ENCODE data around the gene KCNG2.
"Not testable (repeated sequence)": the region's sequence is repeated elsewhere in the genome, so short reads cannot be mapped to it uniquely, and the experiment has no call there.

Gene KCNG2

DNA sequence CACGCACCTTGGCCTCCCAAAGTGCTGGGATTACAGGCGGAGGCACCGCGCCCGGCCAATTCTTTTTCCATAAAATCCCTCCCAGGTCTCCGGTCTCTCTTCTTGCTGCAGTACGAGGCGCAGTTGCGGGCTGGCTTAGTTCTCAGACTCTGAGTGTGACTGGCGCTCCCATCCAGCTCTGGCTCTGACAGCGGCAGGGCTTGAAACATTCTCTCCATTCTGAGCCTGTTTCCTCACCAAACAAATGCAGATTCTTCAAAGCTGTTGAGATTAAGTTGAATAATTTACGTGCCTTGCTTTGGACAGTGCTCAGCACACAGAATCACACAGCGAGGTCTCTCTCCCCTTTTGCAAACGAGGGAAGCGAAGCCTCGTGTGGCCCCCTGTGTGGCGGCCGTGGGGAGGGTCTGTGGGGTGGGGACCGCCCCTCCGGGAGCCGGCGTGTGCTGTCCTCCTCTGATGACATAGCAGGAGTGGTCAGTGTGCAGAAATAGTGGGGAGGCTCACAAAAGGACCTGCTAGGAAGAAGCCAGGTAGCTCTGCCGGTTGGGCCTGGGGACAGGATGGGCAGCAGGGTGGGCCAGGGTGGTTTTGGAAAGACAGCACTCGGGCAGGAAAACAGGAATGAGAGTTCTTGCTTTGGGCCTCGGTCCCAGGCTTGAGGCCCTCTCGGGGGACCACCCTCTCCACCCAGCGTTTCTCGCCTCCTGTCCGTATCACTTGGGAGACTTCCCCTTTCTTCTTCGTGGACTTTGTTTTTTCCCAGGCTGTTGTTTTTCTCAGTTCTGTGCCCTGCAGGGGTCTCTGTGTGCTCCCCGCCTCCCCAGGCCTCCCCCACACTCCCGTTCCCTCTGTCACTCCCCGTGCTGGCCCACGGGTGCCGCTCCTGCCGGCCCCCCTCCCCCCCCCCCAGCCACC, 75.0 kb downstream of the KCNG2 start:
- DNase-seq = no peak

DNA sequence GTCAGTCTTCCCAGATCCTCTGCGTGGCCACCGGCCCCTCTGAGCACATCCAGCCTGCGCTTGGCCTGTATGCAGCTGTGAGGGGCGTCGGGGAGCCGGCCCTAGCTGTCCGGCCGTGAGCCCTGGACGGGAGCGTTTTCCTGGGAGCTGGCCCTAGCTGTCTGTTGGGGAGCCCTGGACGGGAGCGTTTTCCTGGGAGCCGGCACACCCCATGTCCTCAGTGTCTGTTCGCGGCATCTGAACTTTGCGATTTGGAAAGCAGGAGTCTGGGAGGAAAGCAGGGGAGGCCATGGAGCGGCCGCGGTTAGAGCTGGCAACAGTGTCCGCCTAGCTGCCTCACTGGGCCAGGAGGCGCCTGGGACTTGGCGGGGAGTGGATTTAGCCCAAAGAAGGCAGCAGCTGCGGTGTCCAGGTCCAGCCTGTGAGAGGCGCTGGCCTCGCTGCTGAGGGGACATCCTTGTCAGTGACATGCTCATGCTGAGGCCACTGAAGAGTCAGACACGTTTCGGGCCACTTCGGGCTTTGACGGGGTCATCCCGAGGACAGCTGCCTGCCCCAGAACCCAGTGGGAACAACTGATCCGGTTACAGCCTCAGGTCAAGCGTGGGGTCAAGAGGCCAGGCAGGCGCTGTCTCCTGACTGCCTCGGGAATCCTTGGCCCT, 75.8 kb downstream of the KCNG2 start:
- DNase-seq = no peak

DNA sequence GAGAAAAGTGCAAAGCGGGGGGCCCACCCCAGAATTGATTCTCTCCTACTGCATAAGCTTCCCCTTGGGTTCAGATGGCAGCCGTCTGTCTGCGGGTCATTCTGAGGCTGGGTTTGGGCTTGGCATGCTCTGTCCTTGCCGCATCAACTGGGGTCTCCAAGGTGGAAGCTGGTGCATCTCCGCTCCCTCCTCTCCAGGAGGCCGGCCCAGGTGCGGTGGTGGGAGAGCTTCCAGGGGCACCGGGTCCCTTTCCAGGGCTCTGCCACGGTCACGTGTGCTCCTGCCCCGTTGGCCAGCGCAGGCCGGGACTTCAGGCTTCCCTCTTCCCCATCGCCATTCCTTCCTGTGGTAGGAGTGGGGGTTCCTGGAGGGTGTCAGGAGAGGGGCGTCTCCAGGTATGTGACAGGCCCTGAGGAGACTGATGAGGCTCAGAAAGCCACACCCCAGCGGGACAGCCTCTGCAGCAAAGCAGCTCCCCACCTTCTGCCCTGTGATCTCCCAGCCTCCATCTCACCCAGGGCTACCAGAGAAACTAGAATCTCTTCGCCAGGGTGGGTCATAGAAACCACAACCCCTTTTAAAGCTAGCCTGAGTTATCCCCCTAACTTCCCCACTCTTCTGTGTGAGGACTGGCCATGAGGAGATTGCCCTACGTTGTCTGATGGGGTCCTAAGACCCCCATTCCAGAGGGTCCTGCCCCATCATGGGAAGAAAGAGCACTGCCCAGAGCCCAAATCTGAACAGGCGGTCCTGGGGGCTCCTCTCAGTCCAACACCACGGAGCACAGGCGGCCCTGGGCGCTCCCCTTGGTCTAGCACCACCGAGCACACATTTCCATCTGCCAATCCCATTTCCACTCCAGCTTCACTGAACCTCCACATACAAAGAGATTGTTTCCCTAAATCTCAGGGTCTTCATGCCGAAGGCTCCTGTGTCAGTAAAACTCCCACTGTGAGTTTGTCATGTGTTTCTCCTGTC, 77.1 kb downstream of the KCNG2 start:
- no peak for DNase-seq

DNA sequence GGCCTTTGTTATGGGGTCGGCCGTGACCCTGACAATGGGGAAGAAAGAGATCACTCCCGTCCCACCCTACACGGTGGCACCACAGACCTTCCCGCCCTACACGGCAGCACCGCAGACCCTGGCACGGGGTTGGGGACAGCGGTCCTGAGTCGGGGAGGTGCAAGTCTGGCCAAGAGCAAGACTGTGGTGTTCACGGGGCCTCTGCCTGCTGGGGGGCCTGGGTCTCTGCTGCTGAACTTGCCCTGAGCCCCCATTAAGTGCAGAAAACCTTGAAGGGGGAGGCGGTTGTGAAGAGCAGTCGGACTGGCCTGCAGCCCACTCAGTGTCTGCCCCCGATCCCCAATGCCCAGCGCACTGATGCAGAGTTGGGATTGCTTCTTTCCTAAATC, 77.8 kb downstream of the KCNG2 start:
- no peak for DNase-seq

DNA sequence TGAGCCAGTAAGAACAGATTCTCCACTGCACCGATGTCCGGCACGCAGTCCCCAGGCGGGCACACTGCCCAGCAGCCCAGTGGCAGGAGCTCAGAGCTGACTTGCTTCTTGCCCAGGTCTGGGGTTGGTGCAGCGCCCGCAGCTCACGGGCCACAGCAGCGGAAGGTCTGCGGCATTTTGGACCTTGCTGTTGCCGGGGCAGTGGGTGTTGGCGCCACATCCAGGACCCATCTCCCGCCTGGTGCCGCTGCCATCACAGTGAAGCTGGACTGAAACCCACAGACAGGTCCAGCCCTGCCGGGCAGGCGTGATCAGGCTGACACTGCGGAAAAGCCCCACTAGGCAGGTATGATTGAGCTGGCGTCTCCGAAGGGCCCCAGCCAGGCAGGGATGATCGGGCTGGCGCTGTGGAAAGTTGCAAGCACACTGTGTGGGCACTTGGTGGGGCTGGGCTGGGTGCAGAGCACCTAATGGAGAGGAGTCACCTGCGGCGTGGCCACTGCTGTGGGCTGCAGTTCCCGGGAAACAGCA, 78.3 kb downstream of the KCNG2 start:
- DNase-seq = no peak

DNA sequence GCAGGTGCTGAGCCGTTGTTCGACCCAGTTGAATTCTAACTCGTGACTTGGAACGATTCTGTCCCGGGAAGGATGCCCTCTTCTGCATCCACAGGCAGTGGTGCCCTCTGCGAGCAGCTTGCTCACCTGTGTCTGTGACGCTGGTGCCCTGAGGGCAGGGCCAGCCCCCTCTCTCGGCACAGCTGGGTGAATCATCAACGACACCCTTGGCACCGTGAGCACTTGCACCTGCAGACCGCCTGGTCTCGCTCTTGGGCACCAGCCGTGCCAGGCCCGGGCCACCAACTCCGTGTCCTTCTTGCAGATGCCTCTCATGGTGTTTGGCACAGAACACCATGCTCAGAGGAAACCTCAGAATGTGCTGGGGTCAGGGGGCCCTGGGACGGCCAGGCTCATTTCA, 78.8 kb downstream of the KCNG2 start:
- no peak for DNase-seq

DNA sequence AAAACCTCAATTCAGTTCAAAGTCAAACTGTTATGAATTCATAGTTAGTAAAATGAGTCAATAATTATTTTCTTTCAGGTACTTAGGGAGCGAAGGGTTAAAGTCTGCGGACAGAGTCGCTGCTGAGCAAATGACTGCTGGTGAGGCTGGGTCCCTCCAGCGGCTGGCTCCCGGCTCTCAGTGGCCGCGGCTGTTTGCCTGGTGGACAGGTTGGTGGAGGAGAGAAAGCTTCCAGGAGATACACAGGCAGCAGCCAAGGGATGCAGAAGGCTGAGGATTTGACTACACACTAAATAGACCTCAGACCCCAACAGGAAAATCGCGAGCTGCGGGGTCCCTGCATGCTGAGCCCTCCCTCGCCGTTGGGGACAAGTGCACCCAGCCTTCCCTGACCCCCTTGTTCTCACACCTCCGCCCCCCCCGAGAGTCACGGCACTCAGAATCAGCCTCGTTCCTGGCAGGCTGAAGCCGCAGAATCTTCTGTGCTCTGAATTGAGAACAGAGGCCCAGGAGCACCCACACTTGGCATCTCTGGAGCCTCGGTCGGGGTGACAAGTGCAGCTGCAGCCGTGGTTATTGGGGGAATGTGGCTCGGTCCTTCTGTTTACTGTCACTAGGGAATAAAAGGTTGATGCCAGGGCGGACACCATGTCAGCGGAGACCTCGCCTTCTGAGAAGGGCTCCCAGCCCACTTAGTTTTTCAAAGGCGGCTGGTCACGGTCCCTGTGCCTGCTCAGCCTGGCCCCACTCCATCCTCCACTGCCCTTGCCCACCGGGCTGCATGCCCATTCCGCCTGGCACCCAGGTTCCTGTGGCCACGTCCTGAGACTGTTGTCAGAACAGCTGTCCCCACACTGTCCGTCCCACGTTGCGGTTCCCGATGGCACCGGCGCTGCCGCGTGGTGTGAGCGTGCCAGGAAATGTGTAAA, 79.7 kb downstream of the KCNG2 start:
- DNase-seq = no peak

DNA sequence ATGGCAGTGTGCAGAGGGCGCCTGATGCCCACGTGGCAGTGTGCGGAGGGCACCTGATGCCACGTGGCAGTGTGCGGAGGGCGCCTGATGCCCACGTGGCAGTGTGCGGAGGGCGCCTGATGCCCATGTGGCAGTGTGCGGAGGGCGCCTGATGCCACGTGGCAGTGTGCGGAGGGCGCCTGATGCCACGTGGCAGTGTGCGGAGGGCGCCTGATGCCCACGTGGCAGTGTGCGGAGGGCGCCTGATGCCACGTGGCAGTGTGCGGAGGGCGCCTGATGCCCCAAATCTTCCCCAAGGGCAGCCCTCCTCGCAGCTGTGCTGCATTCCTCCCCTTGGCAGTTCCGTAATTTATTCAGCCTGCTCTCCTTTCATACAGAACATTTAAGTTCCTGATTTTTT, 80.5 kb downstream of the KCNG2 start:
- not testable (repeated sequence) for DNase-seq

DNA sequence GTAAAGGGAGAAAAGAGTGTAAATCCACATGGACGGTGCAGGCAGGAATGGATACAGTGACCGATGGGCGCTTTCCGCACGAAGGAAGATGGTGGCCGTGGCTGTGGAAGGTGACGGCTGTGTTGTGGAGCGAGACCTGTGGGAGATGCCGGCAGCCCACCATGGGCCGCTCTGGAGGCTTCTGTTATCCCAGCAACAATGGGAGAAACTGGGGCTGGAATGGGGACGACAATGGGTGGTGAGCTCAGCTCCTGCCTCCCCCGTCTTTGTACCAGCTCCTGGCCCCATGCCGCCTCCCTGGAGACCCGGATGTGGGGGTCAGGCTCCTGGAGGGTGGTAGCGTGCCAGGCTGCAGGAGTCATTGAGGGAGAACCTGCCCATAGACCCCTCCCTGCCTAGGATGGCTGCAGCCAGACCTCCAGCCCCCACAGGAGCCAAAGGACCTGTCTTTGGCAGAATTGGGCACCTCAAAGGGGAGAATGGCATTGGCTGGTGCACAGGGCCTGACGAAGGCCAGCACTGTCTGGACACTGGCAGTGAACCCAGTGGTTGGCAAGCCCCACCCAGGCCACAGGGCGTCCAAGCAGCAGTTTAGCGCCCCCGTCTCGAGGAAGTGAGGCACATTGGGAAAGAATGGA, 81.1 kb downstream of the KCNG2 start:
- DNase-seq = no peak

DNA sequence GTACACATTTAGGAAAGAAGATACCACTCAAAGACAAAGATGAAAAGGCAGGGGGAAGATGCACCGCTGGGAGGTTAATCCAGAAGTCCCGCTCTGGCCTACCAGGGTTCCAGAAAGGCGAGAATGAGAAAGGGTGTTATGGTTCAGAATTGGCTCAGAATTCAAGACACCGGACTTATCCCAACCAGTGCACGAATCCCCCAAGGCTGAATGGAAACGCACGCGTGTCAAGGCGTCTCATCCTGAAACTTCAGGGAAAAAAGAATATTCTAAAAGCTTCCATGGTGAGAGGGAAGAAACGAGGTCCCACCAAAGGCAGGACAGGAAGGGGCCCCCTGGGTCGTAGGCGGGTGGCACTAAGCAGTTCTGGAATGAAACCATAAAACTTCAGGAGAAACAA, 81.8 kb downstream of the KCNG2 start:
- DNase-seq = no peak

DNA sequence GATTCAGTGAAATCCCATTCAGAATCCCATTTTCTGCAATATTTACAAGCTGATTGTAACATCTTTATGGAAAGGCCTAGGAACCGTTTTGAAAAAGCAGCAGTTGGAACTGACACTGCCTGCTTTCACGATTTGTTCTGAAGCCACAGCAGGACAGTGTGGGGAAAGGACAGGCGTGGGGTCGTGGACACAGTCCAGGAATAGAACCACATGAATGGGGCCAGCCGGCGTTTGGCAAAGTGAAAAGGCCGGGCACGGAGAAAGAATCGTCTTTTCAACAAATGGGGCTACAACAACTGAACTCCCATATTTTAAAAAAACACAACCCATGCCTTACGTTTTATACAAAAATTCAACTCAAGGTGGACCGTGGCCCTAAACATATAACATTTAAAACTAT, 84.0 kb downstream of the KCNG2 start:
- no peak for DNase-seq

DNA sequence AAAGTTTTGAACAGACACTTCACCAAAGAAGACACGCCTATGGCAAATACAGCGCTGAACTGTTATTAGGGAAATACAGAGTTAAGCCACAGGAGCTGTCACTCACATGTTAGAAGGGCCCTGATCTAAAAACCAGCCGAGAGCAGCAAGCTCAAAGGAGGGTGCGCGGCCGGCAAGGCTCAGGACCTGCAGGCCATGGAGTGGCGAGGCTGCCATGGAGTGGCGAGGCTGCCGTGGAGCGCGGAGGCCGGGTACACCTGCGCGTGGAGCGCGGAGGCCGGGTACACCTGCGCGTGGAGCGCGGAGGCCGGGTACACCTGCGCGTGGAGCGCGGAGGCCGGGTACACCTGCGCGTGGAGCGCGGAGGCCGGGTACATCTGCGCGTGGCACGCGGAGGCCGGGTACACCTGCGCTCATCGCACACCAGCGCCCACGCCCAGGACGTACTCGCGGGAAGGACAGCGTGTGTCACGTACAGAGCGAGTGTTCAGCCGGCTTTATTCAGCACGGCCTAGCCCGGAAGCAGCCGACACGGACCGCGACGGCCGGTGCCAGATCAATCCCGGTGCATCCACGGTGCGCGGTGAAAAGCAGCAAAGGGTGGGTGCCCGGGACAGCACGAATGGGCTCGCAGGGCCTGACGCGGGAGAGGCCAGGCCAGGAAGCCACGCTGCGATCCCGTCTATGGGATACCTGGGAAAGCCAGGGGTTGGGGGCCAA, 84.9 kb downstream of the KCNG2 start:
- no peak for DNase-seq

DNA sequence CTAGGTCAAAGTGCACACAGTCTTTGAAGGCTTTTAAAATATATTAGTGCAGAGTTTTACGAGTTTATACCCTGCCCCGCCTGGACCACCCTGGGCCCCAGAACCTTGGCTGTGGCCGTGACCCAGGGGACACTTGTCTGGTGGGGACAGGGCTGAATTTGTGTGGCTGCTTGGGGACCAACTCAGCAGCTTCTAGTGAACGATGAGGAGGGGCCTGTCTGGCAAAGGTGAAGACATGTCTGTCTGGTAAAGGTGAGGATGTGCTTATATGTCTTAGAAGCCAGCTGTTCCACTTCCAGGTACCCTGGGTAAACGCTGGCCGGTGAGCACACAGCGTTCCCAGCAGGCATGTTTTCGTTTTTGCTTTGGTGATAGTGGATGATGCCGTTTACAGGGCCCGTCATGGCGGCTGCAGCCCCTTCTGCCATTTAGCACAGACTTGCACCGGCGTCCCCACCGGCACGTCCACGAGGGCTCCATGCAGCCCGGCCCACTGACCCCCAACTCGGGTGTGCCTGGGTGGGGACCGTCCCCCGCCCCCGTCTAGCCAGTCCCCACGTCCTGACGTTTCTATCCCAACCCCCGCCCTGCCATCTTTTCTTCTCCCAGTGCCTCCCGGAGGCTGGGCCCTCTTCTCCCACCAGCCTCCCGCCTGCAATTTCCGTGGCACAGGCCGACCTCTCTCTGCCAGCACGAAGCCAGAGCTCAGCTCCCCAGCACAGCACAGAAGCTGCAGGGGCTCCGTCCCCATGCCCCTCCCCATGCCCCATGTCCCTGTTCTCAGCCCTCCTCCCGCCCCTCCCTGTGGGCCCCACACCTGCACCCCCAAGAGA, 85.9 kb downstream of the KCNG2 start:
- no peak for DNase-seq

DNA sequence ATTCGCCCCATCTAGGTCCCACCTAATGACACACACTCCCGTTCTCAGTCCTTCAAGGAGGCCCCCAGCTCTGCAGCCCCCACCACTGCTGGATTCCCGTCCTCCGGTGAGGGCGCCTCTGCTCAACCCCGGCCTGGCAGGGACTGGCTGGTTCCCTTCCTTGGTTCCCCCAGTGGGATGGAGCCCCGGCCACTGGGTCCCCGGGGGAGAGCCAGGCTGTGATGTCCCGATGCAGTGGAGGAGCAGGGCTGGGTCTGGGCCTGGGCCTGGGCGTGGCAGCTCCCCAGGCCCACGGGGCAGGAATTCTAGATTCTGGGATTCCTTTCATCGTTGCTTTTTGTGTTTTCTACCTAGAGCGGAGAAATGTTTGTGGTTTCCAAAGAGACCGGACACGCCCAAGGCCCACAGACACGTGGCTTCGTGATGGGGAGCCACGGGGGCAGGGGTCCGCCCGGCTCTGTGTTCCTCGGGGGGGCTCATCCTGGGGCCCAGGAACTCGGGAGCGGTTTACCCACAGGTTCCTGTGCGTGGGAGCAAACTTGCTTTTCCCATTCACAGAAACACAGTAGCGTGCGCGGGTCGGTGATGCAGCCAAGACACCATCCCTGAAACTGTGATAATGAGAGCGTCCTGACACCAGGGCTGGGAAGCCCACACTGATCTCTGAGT, 86.7 kb downstream of the KCNG2 start:
- DNase-seq = no peak

DNA sequence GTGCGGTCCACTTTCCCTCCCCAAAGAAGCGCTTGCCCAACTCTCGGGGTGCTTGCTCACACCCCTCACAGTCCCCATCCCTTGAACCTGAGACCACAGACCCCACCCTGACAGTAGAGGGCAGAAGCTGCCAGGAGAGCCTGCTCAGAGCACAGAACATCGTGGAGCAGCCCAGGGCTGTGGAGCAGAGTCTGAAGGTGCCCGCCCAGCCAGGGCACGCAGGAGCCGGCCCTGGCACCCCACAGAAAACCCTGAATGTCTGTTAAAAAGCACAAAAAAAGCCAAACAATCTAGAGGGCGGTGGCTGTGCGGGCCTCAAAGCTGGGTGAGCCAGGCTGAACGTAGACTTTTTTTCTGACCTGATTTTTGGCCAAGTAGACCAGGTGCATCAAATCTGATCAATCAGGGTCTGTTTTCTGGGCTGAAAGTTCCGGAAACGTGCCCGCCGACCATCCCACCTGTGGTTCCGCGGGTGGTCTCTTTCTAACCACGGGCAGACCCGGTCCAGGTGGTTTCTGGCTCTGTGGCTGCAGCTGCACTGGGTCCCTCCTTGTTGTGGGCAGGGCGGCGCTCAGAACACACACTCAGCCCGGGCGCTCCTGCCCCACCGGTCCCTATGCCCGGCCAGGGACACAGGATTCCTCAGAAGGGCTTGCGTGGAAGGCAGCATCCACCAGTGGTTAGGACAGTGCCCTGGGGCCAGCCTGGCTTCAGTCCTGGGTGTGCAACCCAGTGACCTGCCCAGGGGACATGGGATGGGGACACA, 87.4 kb downstream of the KCNG2 start:
- DNase-seq = no peak

DNA sequence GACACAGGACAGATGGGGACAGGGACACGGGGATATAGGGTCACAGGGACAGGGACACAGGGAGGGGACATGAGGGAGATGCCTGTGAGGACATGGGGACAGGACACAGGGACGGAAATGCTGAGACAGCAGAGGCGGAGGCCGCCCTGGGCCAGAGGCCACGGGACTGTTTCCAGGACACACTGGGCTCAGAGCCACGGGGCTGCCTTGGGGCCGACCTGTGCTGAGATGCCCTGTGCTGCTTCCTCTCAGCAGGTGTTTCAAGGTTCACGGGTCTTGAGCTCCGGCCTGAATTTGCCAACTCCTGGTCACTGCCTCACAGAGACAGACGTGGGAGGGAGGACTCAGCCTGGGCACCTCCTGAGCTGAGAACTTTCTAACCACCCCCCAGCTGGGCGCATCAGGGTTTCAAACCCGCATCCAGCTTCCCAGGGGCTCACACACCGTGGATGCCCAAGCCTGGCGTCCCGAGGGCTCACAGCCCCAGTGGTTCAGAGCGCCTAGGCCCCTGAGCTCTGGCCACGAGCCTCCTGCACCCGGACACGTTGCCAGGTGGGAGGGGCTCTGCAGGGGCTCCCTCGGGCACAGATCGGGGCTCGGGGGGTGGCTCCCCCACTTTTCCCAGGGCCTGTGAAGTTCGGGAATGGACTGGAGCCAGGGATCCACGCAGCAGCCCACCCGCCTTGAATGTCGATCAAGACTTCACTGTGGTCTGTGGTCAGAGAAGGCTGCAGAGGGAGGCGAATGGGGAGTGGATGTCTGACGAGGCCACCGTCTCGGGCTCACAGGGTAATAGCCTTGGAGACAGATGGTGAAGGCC, 89.7 kb downstream of the KCNG2 start:
- DNase-seq = no peak

DNA sequence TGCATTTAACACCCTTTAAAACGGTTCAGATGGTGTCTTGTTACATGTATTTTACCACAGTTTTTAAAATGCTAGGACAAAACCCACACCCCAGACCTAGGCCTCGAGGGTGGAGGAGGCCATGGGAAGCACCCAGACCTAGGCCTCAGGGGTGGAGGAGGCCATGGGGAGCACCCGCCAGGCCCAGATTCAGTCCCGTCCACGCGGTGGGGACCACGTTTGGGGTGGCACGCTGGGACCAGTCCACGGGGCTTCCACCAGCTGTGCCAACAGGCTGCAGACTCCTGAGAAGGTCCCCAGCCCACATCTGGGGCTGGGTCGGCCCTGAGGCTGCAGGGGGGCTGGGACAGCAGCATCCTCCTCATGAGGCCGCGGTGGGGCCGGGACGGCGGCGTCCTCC, 90.3 kb downstream of the KCNG2 start:
- no peak for DNase-seq

Measured in NCI-H446 treated with DMSO at 0.1 percent for 48 hours (cell line).